Measurements from ENCODE around the gene ENO2. TPM values are rescaled to one million over a fixed set of nuclear protein-coding genes. Genes with fewer than 3 reads are reported as not detected.

Gene ENO2
- total and polyA plus RNA-seq, 9 donors = 5.0 to 22.3 (median 11.5) TPM

DNA sequence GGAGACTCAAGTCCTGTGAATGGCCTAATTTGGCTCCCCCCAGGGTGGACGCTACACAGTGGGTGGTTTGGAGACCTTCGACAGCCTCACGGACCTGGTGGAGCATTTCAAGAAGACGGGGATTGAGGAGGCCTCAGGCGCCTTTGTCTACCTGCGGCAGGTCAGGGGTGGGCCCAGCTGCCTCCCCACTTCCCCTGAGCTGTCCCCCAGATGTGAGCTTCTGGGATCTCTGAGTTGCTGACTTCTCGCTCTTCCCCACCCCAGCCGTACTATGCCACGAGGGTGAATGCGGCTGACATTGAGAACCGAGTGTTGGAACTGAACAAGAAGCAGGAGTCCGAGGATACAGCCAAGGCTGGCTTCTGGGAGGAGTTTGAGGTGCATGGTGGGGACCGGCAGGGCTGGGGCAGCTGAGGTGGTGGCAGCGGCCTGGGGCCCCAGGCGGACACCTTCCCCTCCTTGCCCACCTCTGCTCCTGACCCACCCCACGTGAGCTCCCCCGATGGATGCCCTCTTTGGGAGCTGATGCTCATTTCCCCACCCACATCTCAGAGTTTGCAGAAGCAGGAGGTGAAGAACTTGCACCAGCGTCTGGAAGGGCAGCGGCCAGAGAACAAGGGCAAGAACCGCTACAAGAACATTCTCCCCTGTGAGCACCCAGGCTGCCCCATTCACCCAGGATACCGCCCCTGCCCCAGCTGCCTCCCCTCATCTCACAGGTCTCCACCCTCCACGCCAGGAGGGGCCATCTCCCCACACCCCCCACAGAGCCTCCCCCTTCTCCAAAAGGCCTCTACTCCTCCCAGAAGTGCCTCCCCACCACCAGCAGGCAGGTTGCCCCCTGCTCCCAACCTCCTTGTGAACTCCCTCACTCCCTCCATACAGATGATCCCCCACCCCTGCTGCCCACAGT, 41.0 kb downstream of the ENO2 start:
- 83 to 86% (median 84%) methylated on average over 22 of the region's 22 CpGs for WGBS, 3 donors
- H3K36me3 ChIP-seq = no peaks in the 10 kb centered on the region
- H3K4me1 ChIP-seq (ENCODE audit: insufficient read depth) = no peaks in the 10 kb centered on the region
- peak in 1 of 5 donors; percentile 24 for DNase-seq
- H3K27me3 ChIP-seq = no peaks in the 10 kb centered on the region
- TF ChIP-seq CTCF (IDR thresholded peaks at IDR 0.05) (no peak), EP300 (IDR thresholded peaks at IDR 0.05) (no peak), POLR2A (IDR thresholded peaks at IDR 0.05) (no peak)
- H3K27ac ChIP-seq = no peak overlapping the region
- intact Hi-C loops (cut with DNase I) = no loop called here
- no peak overlapping the region for H3K4me3 ChIP-seq
- no peaks in the 10 kb centered on the region for H3K9me3 ChIP-seq

- Histone ChIP-seq H3K27ac (no peak overlapping the region), H3K27me3 (no peaks in the 10 kb centered on the region), H3K4me1 (ENCODE audit: insufficient read depth) (peaks cover 3% of the 10 kb centered on the region), H3K4me3 (no peak overlapping the region), H3K36me3 (no peaks in the 10 kb centered on the region), H3K9me3 (no peaks in the 10 kb centered on the region)
- 82% methylated on average over 27 to 28 of the region's 28 CpGs for WGBS, 3 donors
- TF ChIP-seq CTCF (IDR thresholded peaks at IDR 0.05) = no peak
- TF ChIP-seq POLR2A (IDR thresholded peaks at IDR 0.05) = no peak
- no peak for TF ChIP-seq EP300 (IDR thresholded peaks at IDR 0.05)
- peak in 1 of 5 donors; percentile 33 for DNase-seq
- intact Hi-C loops (cut with DNase I) = no loop called here
Observed at GRCh38 chr12:6956021-6956727, 41.8 kb downstream of the ENO2 start.

DNA sequence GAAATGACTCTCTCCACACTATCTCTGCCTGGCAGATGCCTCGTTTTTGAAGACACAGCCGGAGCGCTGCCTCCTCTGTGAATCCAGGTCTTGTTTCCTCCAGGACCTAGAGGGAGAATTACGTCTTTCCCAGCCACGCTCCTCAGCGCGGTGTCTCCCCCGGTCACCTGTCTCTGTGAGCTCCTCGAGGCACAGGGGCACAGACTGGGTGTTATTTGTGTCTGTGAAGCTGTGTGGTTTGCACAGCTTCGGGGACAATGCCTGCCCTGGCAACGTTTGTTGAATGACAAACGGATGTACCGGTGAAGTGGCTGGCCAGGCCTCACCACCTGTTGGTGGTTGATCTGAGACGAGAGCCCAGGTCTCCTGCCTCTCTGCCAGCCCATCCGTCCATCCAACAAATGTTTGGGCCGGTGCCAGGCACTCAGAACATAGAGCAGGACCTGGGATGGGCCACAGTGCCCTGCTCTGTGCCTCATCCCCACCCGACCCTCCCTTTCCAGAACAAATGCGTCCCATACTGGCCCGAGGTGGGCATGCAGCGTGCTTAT, 42.8 kb downstream of the ENO2 start:
- no peak for TF ChIP-seq POLR2A (IDR thresholded peaks at IDR 0.05)
- no peak for TF ChIP-seq EP300 (IDR thresholded peaks at IDR 0.05)
- TF ChIP-seq CTCF (IDR thresholded peaks at IDR 0.05) = no peak
- no peak overlapping the region for H3K27ac ChIP-seq
- H3K4me3 ChIP-seq = no peak overlapping the region
- 78 to 84% (median 82%) methylated on average over 20 of the region's 20 CpGs for WGBS, 3 donors
- peak in 1 of 5 donors; percentile 28 for DNase-seq
- intact Hi-C loops (cut with DNase I) = no loop called here
- no peaks in the 10 kb centered on the region for H3K27me3 ChIP-seq
- H3K36me3 ChIP-seq = no peaks in the 10 kb centered on the region
- no peaks in the 10 kb centered on the region for H3K9me3 ChIP-seq
- peaks cover 8% of the 10 kb centered on the region for H3K4me1 ChIP-seq (ENCODE audit: insufficient read depth)

DNA sequence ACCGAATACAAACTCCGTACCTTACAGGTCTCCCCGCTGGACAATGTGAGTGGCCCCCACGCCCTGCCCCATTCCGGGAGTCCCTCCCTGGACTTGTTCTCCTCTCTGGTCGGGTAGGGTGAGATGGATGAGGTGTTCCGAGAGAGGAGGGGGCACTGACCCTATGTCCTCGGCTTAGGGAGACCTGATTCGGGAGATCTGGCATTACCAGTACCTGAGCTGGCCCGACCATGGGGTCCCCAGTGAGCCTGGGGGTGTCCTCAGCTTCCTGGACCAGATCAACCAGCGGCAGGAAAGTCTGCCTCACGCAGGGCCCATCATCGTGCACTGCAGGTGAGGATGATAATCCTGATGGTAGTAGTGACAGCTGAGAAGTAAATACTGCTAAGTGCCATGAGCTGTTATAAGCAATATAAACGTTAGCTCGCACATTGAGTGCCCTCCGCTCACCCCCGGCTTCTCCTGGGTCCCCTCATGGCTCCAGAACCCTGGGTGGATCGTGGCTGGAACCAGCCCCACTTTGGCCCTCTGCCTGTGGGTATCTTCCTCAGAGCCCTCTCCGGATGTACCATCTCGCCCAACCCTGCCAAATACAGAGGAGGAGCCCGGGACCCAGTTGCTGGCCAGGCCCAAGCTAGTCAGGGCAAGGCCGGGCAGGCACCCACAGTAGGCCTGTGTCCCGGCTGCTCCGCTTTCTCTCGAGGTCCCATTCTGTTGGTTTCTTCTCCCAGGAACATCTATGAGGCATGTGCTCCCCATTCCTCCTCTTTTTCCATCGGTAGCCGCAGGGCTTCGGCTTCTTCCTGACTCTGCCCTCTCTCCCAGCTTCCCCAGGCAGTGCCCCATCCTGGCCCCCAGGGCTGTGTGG, 43.6 kb downstream of the ENO2 start:
- Histone ChIP-seq H3K36me3 (no peaks in the 10 kb centered on the region), H3K27ac (no peak overlapping the region), H3K27me3 (no peaks in the 10 kb centered on the region), H3K4me1 (ENCODE audit: insufficient read depth) (peaks cover 8% of the 10 kb centered on the region), H3K4me3 (no peak overlapping the region), H3K9me3 (no peaks in the 10 kb centered on the region)
- no peak for DNase-seq
- WGBS, 3 donors = 86 to 88% (median 87%) methylated on average over 27 to 28 of the region's 28 CpGs
- TF ChIP-seq EP300 (IDR thresholded peaks at IDR 0.05) = no peak
- TF ChIP-seq POLR2A (IDR thresholded peaks at IDR 0.05) = no peak
- TF ChIP-seq CTCF (IDR thresholded peaks at IDR 0.05) = no peak
- intact Hi-C loops (cut with DNase I) = no loop called here
